Mononuclear cell (primary cell): ENCODE measurements around the gene ADGRG3. TPM values are rescaled to one million over a fixed set of nuclear protein-coding genes. Genes with fewer than 3 reads are reported as not detected.

Experiments used
- H3K27me3 ChIP-seq: 2 replicates; pipeline ENCODE4 v1.6.0; 2011; ENCODE audit warnings: low read length, control low read depth; ENCODE audit not compliant: insufficient read depth
- H3K4me1 ChIP-seq: 2 replicates; pipeline ENCODE4 v1.5.1; 2011; ENCODE audit warnings: mild to moderate bottlenecking, low read length, control low read depth; ENCODE audit not compliant: insufficient read depth
- H3K4me3 ChIP-seq: 2 replicates; pipeline ENCODE4 v1.5.1; 2011; ENCODE audit warnings: mild to moderate bottlenecking, low read length, moderate library complexity
- H3K9me3 ChIP-seq: 2 replicates; pipeline ENCODE4 v1.5.1; 2011; ENCODE audit warnings: low read depth, mild to moderate bottlenecking, control low read depth, low read length
- total RNA-seq: library from RNA; depleted of rRNA; stranded (reverse); fragments of >200 nt; gene quantifications from one replicate; pipeline ENCODE4 v1.2.3, GENCODE V29; 2012

ADGRG3 gene
- total RNA-seq, 1 donor: 1.7 TPM

- no peaks in the 10 kb centered on the region for H3K9me3 ChIP-seq
- H3K4me3 ChIP-seq: no peak within 1 kb of the TSS
- no peaks in the 10 kb centered on the region for H3K4me1 ChIP-seq
- peaks cover 16% of the 10 kb centered on the region for H3K27me3 ChIP-seq
These were observed 39.9 kb upstream of the ADGRG3 start, which contains the start of gene ADGRG1 for GRCh38 chr16:57628008-57628781. ADGRG1 (plus strand) TSS chr16:57628630; CDS start chr16:57650288, 21,658 bp downstream.

- Histone ChIP-seq H3K9me3 (no peaks in the 10 kb centered on the region), H3K27me3 (peaks cover 16% of the 10 kb centered on the region), H3K4me3 (no peak overlapping the region), H3K4me1 (no peaks in the 10 kb centered on the region)
These were observed 39.3 kb upstream of the ADGRG3 start for GRCh38 chr16:57628783-57629293.

- no peaks in the 10 kb centered on the region for H3K9me3 ChIP-seq
- peaks cover 16% of the 10 kb centered on the region for H3K27me3 ChIP-seq
- H3K4me3 ChIP-seq: no peak overlapping the region
- no peaks in the 10 kb centered on the region for H3K4me1 ChIP-seq
These were observed 38.3 kb upstream of the ADGRG3 start for GRCh38 chr16:57629516-57630406.

GRCh38 chr16:57630407-57630797 lies 37.7 kb upstream of the ADGRG3 start:
- Histone ChIP-seq H3K4me1 (no peaks in the 10 kb centered on the region), H3K27me3 (peaks cover 16% of the 10 kb centered on the region), H3K9me3 (no peaks in the 10 kb centered on the region), H3K4me3 (no peak overlapping the region)

DNA sequence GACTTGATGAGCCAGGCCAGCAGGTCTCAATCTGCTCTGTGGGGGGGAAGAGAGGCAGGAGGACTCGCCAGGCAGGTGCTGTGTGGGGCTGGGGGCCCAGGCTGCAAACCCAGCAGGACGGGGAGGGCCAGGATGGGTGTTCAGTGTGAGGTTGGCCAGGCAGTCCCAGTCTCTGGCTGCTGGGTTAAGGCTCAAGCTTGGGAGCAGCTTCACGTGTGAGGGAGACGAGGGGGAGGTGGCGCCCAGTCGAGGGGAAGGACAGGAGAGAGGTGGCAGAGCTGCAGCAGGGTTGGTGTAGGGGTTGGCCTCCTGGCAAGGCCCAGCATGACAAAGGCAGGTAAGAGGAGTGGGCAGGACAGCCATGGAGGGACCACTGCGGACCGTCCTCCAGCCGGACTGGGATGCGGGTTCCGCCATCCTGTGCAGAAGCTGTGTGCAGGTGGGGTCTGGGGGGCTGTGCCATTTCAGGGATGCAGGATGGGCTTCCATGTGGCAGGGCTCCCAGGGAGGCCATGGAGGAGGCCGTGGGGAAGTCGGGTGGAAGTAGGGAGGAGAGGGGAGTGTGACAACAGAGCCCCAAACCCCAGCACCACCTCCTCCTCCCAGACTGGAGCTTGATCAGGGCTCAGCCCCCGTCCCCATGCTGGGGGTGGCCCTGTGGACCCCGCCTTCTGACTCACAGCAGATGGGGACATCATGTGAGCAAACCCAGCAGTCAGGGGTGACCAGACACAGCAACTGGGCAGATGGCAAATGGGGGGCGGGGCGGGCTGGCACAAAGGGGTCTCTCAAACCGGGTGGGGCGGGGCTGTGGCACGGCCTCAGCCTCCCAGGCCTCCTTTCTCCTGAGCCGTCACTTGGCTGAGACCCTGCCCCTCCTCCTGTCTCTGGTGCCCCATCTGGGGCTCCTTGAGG lies 36.9 kb upstream of the ADGRG3 start:
- H3K4me3 ChIP-seq: no peak overlapping the region
- H3K9me3 ChIP-seq: no peaks in the 10 kb centered on the region
- no peaks in the 10 kb centered on the region for H3K4me1 ChIP-seq
- H3K27me3 ChIP-seq: peaks cover 16% of the 10 kb centered on the region

- H3K9me3 ChIP-seq: no peaks in the 10 kb centered on the region
- no peaks in the 10 kb centered on the region for H3K4me1 ChIP-seq
- peaks cover 16% of the 10 kb centered on the region for H3K27me3 ChIP-seq
- no peak overlapping the region for H3K4me3 ChIP-seq
These were observed 35.5 kb upstream of the ADGRG3 start for GRCh38 chr16:57632568-57632967.

GRCh38 chr16:57633383-57634064 lies 34.6 kb upstream of the ADGRG3 start:
- Histone ChIP-seq H3K4me1 (no peaks in the 10 kb centered on the region), H3K9me3 (no peaks in the 10 kb centered on the region), H3K27me3 (peaks cover 12% of the 10 kb centered on the region), H3K4me3 (no peak overlapping the region)

DNA sequence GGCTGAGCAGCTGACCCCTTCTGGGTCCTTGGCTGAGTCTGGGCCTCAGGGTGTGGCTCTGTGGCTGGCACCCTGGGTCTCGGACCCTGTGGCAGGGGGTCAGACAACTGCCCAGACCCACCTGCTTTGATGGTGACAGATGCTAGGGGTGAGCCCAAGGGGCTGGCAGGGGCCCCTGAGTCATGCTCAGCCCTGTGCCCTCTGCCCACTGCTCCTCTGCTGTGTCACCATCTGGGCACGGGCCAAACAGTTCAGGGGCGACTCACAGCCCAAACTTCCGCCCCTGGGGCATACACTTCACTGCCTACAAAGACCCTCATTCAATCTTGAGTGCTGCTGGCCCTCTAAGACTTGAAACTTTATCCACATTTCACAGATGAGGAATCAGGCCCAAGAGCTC lies 33.9 kb upstream of the ADGRG3 start:
- Histone ChIP-seq H3K4me3 (no peak overlapping the region), H3K9me3 (no peaks in the 10 kb centered on the region), H3K27me3 (peaks cover 10% of the 10 kb centered on the region), H3K4me1 (no peaks in the 10 kb centered on the region)

DNA sequence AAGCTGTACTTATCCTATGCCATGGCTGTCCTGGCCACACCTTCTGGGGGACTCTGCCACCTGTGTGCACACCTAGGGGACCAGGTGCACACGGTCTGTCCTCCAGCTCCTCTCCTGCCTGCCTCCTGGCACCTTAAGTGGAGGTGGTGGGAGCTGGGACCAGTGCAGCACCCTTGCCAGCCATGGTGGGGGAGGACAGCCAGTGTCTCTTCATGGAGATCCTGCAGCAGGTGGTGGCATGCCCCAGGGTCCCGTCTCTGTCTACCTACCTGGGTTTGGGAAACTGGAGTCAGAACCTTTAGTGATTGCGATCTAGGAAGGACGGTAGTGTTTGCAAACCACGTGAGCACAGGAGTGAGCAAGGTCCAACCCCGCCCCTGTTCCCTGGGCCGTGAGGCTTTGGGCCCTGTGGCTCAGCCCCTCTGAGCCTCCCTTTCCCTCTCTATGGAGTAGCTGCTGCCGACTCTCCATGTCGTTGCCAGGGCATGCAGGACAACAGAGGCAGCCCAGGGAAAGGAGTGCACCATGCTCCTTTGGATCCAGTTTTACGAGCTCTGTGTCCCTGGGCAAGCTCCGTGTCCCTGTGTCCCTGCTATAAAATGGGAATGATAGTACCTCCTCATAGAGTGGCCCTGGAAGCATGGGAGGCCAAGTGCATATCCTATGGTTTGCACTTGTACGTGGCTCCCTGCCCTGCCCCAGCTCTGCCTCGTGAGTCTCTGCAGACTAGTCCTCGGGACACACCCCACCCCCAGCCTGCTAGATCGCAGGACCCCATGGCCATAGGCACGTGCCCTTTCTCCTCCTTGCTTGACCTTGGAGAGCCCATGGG lies 32.6 kb upstream of the ADGRG3 start:
- Histone ChIP-seq H3K9me3 (no peaks in the 10 kb centered on the region), H3K27me3 (peaks cover under 1% of the 10 kb centered on the region), H3K4me1 (no peaks in the 10 kb centered on the region), H3K4me3 (no peak overlapping the region)

DNA sequence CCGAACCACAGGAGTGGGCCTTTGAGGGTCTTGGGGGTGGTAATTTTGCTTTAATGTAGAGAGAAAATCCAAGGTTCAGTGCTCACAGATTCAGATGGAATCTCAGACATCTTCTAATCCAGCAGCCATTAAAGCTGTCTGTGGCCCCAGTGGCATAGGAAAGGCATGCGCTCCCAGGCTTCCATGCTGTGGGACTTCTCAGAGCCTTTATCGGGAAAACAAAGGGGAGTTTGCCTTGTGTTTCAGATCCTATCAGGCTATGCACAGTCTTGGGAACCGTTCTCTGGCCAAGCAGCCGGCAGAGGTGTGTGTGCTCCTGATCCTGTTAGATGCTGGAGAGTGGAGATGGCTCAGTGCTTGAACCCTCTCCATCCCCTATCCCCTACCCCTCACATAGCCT lies 31.9 kb upstream of the ADGRG3 start:
- no peaks in the 10 kb centered on the region for H3K9me3 ChIP-seq
- H3K4me1 ChIP-seq: no peaks in the 10 kb centered on the region
- no peak overlapping the region for H3K4me3 ChIP-seq
- H3K27me3 ChIP-seq: no peaks in the 10 kb centered on the region

DNA sequence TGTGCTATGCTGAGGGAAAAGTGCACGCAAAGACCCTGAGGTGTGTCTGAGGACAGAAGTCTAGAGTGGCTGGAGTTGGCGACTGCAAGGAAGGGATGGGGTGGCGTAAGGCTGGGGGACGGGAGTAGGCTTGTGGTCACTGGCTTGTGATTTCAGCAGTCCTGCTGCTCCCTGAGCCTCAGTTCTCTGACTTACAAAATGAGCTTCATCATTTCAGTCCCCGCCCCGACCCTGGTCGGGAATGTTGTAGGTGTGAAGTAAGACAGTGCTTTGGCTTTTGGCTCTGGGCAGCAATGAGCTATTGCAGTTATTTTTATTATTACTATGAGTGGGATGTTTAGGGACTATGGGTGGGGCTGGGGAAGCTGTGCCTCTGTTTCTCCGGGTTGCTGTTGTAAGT lies 31.1 kb upstream of the ADGRG3 start:
- no peaks in the 10 kb centered on the region for H3K27me3 ChIP-seq
- H3K4me3 ChIP-seq: no peak overlapping the region
- H3K9me3 ChIP-seq: no peaks in the 10 kb centered on the region
- H3K4me1 ChIP-seq: no peaks in the 10 kb centered on the region

- no peak overlapping the region for H3K4me3 ChIP-seq
- no peaks in the 10 kb centered on the region for H3K9me3 ChIP-seq
- H3K27me3 ChIP-seq: no peaks in the 10 kb centered on the region
- no peaks in the 10 kb centered on the region for H3K4me1 ChIP-seq
These were observed 30.7 kb upstream of the ADGRG3 start for GRCh38 chr16:57637424-57637823.

DNA sequence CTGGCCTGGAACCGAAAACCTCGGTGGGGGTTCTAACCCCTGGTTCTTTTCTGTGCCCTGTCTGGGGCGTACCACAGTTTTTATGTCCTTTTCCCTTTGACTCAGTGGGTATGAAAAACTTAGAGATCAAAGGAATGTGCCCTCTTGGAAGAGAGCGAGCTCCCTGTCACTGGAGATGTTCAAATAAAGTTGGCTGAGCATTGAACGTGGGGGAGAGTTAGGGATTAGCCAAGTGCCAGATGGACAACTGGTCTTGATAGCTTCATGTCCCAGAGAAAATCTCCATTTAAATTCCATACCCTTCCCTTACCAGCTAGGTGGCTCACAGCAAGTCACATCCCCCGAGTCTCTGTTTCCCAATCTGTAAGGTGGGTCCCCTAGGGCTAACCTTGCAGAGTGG lies 30.1 kb upstream of the ADGRG3 start:
- no peaks in the 10 kb centered on the region for H3K9me3 ChIP-seq
- no peaks in the 10 kb centered on the region for H3K27me3 ChIP-seq
- H3K4me3 ChIP-seq: no peak overlapping the region
- H3K4me1 ChIP-seq: no peaks in the 10 kb centered on the region
